GM21360 (cell line): ENCODE measurements around the gene APCDD1.

Experiments used
- ATAC-seq: cut with Tn5 transposase; IDR thresholded peaks from one replicate; pipeline ENCODE4 v1.9.1; 2021; ENCODE audit warnings: mild to moderate bottlenecking, moderate library complexity; ENCODE audit not compliant: unreplicated experiment

The APCDD1 gene

GRCh38 chr18:10430677-10431076, 23.8 kb upstream of the APCDD1 start:
- no peak for ATAC-seq

- no peak for ATAC-seq
These were observed 22.8 kb upstream of the APCDD1 start for GRCh38 chr18:10431680-10432079.

GRCh38 chr18:10432781-10433180, 21.7 kb upstream of the APCDD1 start:
- ATAC-seq, result no peak

- ATAC-seq, result no peak
These were observed 18.3 kb upstream of the APCDD1 start for GRCh38 chr18:10436160-10436559.

GRCh38 chr18:10437837-10438236, 16.6 kb upstream of the APCDD1 start:
- no peak for ATAC-seq

- no peak for ATAC-seq
These were observed 14.5 kb upstream of the APCDD1 start for GRCh38 chr18:10439898-10440297.

GRCh38 chr18:10440884-10441283, 13.6 kb upstream of the APCDD1 start:
- no peak for ATAC-seq

GRCh38 chr18:10441472-10441871, 13.0 kb upstream of the APCDD1 start:
- no peak for ATAC-seq

GRCh38 chr18:10442551-10442971, 11.9 kb upstream of the APCDD1 start:
- no peak for ATAC-seq

- ATAC-seq, result no peak
These were observed 11.4 kb upstream of the APCDD1 start for GRCh38 chr18:10443001-10443400.

GRCh38 chr18:10444314-10445006, 10.0 kb upstream of the APCDD1 start:
- no peak for ATAC-seq

- no peak for ATAC-seq
These were observed 5.0 kb upstream of the APCDD1 start for GRCh38 chr18:10449396-10449795.

GRCh38 chr18:10450986-10451385, 3.4 kb upstream of the APCDD1 start:
- ATAC-seq, result no peak

- ATAC-seq, result no peak
These were observed 1.1 kb upstream of the APCDD1 start for GRCh38 chr18:10453261-10453805.

- no peak for ATAC-seq
These were observed 484 bp downstream of the APCDD1 start for GRCh38 chr18:10454681-10455557.

GRCh38 chr18:10455726-10456453, 1.5 kb downstream of the APCDD1 start:
- no peak for ATAC-seq

GRCh38 chr18:10456718-10457117, 2.3 kb downstream of the APCDD1 start:
- ATAC-seq, result no peak

- ATAC-seq, result no peak
These were observed 2.7 kb downstream of the APCDD1 start for GRCh38 chr18:10457128-10457527.

GRCh38 chr18:10457767-10458166, 3.3 kb downstream of the APCDD1 start:
- ATAC-seq, result no peak

- ATAC-seq, result no peak
These were observed 4.3 kb downstream of the APCDD1 start for GRCh38 chr18:10458691-10459090.

- no peak for ATAC-seq
These were observed 5.2 kb downstream of the APCDD1 start for GRCh38 chr18:10459587-10459986.
